Hematopoietic multipotent progenitor cell treated with erythropoietin and hydrocortisone succinate and interleukin-3 and kit ligand, for 15 days (in vitro differentiated cells): ENCODE results near the gene CEP72.
A peak's percentile ranks its signal among the peaks of the same experiment; 100 is the strongest.
"Not testable (repeated sequence)": the region's sequence is repeated elsewhere in the genome, so short reads cannot be mapped to it uniquely, and the experiment has no call there.

Experiments
- DNase-seq: peaks from one replicate; pipeline ENCODE4 v3.0.0-alpha.2; 2015; ENCODE audit warnings: low spot score

The CEP72 gene

DNA sequence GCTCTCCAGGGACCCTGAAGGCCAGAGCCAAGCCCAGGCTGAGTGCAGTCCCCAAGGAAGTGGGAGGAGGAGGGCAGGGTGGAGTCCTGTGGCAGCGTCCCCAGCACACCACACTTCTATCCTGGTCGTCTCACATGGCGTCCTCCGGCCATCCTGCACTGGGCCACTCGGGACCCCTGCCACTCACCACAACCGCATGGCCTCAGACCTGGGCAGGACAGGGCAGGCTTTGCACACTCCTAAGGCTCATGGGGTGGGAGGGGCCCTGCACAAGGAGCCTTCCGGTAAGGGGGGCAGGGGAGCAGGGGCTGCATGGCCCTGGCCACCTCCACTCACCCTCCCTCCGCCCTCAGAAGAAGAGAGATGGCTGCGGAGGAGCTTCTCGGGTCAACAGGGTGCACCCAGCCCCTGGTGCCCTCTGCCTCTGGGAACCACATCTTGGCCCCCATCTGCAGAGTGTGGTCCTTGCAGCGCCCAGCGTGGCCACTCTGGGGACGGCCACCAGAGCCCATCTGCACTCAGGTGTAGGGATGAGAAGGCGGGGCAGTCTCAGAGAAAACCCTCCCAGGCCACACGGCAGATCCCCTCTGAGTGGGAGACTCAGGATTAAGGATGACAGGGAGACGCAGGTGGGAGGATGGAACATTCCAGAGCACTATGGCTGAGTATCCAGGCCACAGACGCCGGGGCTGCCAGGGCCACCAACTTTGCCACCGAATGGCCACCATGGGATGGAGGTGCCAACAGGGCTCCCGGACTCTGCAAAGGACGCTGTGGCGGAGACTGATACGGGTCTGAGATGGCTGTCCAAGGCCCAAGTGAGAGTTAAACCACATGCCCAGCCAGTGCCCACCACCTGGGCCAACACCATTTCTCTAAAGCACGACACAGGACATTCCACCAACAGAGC lies 73.4 kb downstream of the CEP72 start:
- DNase-seq = no peak

DNA sequence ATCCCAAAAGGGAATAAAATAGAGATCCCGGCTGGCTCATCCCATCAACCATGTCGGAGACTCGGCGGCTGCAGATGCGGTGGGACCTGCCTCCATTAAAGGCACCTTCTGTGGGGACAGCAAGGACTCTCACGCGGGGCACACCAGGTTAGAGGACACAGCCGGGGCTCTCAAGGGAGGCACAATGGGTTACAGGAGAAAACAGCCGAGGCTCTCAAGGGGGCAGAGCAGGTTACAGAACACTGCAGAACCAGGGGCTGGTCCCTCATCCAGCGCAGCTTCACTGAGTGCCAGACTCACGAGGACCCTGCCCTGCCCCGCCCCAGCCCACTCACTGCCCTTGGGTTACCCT lies 74.0 kb downstream of the CEP72 start:
- not testable (repeated sequence) for DNase-seq

DNA sequence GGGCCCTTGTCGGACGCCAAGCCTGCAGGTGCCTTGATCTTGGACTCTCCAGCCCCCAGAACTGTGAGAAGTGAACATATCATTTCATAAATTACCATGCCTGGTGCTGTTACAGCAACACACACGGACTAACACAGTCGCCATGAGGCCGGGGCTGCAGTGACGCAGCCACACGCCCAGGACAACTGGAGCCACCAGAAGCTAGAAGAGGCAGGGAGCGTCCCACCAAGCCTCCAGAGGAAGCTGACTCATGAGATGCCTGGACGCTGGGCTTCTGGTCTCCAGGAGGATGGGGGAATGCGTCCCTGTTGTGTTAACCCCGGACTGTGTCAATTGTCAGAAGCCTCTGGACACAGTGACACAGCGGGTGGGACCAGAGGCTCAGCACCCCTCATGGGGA lies 74.8 kb downstream of the CEP72 start:
- not testable (repeated sequence) for DNase-seq

DNA sequence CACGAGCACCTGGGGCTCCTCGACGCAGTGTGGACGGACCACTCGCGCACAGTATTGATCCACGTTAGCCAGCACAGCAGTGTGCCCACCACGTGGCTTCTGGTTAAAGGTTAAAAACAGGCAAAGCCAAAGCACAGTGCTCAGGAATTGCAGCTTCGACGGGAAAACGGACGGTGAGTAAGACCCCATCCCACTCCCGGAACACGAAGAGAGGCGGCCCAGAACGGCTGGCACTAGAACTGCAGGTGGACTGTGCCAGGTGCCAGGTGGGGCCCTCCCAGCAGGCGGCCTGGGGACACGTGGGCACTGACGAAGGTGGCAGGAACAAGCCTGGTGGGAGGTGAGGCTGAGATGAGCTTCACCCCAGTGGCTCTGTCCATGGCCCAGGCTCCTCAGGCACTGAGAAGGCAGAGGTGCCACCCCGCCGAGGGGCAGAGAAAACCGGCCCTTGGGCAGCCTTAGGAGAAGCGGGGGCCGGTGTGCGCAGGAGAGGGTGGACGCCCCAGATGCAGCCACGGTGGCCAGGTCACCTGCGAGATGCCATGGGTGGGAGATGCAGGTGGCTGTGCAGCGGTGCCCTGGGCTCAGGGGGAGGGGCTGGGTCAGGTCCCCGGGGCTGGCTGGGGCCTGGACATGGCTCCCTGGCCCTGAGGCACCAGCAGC lies 76.3 kb downstream of the CEP72 start:
- not testable (repeated sequence) for DNase-seq

DNA sequence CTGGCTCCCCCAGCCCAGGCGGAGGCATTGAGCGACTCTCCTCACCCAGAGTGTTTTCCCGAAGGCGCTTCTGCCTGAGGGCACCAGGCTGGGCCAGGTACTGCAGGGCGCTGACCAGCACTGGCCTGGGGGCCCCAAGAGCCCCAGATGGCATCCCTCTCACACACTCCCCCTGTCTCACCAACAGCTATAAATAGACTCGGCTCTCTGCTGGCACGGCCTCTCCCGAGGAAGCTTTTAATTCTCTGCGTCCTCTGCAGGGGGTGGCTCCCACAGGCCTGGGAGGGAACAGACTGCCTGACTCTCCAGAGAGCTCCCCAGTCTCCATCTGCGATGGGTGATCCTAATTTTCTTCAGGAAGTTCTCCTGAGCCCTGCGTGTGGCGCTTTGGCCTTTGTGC lies 78.2 kb downstream of the CEP72 start:
- DNase-seq = not testable (repeated sequence)

GRCh38 chr5:691049-691448 lies 78.9 kb downstream of the CEP72 start:
- DNase-seq = not testable (repeated sequence)

GRCh38 chr5:691817-692528 lies 79.8 kb downstream of the CEP72 start:
- no peak for DNase-seq

DNA sequence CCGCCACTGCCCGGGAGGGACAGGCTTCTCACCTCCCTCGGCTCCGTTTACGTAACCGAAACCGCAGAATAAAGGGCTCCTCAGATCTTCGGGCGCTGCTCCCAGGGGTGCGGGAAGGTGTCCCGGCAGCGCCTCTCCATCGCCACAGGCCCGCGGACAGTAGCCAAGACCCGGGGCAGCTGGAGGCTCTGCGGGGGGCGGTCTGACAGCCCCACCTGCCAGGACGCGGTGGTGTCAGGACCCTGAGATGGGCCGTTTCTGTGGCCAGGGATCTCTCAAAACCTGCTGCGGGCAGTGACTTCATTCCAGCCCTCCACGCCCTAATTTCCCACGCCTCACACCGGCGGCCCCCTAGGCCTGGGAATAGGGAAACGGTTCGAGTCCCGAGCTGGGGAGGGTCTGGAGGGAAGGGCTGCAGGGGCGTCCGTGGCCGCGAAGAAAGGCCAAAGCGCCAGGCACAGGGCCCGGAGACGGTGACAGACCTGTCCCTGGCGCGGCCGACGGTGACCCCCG lies 80.4 kb downstream of the CEP72 start:
- not testable (repeated sequence) for DNase-seq

- peak; percentile 56 for DNase-seq
Observed at GRCh38 chr5:693271-694041, 81.3 kb downstream of the CEP72 start, which contains the start of gene TPPP. TPPP (minus strand) TSS chr5:693352; CDS start chr5:678060, 15,292 bp downstream.

DNA sequence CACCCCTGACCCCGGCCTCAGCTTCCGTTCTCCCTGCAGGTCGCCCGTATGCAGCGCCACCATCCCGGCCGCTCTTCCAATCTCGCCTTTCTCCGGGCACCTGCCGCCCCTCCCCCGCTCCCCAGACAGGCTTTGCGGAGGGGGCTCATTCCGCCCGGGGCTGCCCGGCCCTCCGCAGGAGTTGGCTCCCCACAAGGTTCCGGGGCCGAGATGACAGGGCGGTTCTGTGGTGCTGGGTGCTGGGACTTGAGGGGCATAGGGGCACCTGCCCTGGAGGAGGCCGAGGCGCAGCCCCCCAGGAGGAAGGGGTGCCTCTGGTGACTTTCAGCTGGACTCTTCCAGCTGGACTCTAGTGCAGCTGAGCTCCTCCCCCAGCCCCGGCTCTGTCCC lies 81.9 kb downstream of the CEP72 start:
- DNase-seq = not testable (repeated sequence)

- not testable (repeated sequence) for DNase-seq
Observed at GRCh38 chr5:695475-695874, 83.3 kb downstream of the CEP72 start.

GRCh38 chr5:696191-696590 lies 84.1 kb downstream of the CEP72 start:
- not testable (repeated sequence) for DNase-seq

DNA sequence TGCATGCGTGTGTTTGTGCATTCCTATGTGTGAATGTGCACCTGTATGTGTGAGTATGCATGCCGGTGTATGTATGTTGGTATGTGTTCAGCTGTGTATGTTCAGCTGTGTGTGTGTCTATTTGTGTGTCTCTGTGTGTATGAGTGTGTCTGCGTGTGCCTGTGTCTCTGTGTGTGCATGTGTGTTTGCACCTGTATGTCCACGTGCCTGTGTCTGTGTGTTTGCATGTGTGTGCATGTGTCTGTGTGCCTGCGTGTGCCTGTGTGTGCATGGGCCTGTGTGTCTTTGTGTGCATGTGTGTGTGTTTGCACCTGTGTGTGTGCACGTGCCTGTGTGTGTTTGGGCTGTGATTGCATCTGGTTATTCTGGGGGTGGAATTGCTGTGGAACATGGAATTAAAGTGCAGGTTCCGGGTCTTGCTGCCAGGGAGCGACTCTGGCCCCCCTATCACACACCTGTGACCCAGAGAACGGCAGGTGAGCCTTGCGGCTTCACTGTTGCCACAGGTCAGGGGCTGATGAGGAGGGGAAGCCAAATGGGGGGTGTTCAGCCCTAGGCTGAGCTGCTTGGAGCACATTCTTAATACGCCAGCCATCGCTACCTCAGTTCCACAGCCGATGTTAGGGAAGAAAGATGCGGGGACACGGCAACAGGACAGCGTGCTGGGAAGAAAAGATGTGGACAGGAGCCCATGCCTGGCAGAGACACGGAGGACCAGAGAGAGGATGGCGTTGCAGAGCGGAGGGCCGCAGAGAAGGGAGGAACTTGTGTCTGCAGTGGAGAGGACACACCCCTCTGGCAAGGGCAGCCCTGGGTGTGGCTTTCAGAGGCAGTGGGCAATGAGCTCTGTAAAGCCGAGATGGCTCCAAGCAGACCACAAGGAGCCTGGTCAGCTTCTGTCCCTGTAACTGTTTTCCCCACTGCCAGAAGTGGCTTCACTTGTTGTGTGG lies 84.9 kb downstream of the CEP72 start:
- DNase-seq = not testable (repeated sequence)
